CD14-positive monocyte (primary cell): ENCODE results near the gene IMMP1L. TPM values are rescaled to one million over a fixed set of nuclear protein-coding genes. Genes with fewer than 3 reads are reported as not detected.

Source experiments
- DNase-seq, 3 donors: peaks; one replicate each; pipeline ENCODE4 v3.0.0-alpha.2; 2011 to 2022
- H2AFZ ChIP-seq: 2 replicates; pipeline ENCODE4 v1.6.0; 2012; ENCODE audit warnings: mild to moderate bottlenecking, low read depth, low read length, inconsistent platforms; ENCODE audit not compliant: insufficient read depth, poor library complexity, severe bottlenecking
- H3K27ac ChIP-seq, 2 donors: 1 replicate in 1 of 2; 2 replicates in 1 of 2; pipeline ENCODE4 v1.5.1; 2012 to 2013; ENCODE audit warnings: low read length in 2 of 2, control low read depth in 1 of 2, inconsistent platforms in 1 of 2, low read depth in 1 of 2, mild to moderate bottlenecking in 1 of 2
- H3K27me3 ChIP-seq, 2 donors: one replicate each; pipeline versions ENCODE4 v1.6.0 to v1.6.1; 2011 to 2013; ENCODE audit warnings: low read length in 2 of 2; ENCODE audit not compliant: control insufficient read depth in 2 of 2, insufficient read depth in 2 of 2
- H3K36me3 ChIP-seq, 2 donors: replicated peaks in 1 of 2; 1 replicate in 1 of 2; 2 replicates in 1 of 2; pipeline versions ENCODE4 v1.5.1 to v1.6.1; 2012 to 2013; ENCODE audit warnings: low read length in 2 of 2, control low read depth in 1 of 2, inconsistent platforms in 1 of 2, mild to moderate bottlenecking in 1 of 2; ENCODE audit not compliant: insufficient read depth in 2 of 2, control insufficient read depth in 1 of 2
- H3K4me1 ChIP-seq, 2 donors: 1 replicate in 1 of 2; 2 replicates in 1 of 2; pipeline versions ENCODE4 v1.5.1 to v1.6.1; 2012 to 2013; ENCODE audit warnings: low read length in 2 of 2, control low read depth in 1 of 2, inconsistent platforms in 1 of 2, mild to moderate bottlenecking in 1 of 2, moderate library complexity in 1 of 2; ENCODE audit not compliant: insufficient read depth in 2 of 2, control insufficient read depth in 1 of 2
- H3K4me2 ChIP-seq: replicated peaks from 2 replicates; pipeline ENCODE3; 2012; ENCODE audit warnings: low read length, moderate library complexity, mild to moderate bottlenecking; ENCODE audit not compliant: poor library complexity, severe bottlenecking; ENCODE audit errors: extremely low read depth
- H3K4me3 ChIP-seq, 3 experiments: fragments of 200-600 bp in 1 of 3; sonication (generic) in 1 of 3; replicated peaks in 1 of 3; 1 replicate in 2 of 3; 2 replicates in 1 of 3; pipeline ENCODE4 v1.5.1; 2011 to 2013; ENCODE audit warnings: low read length in 3 of 3, mild to moderate bottlenecking in 3 of 3, control low read depth in 2 of 3, low read depth in 2 of 3, inconsistent platforms in 1 of 3, moderate library complexity in 1 of 3
- H3K79me2 ChIP-seq: 2 replicates; pipeline ENCODE4 v1.6.0; 2012; ENCODE audit warnings: mild to moderate bottlenecking, control low read depth, inconsistent platforms, low read length, moderate library complexity; ENCODE audit not compliant: insufficient read depth
- H3K9ac ChIP-seq: 2 replicates; pipeline ENCODE4 v1.6.0; 2017; ENCODE audit warnings: low read length, mild to moderate bottlenecking; ENCODE audit not compliant: insufficient read depth, poor library complexity, severe bottlenecking
- H3K9me3 ChIP-seq, 2 donors: replicated peaks in 1 of 2; 1 replicate in 1 of 2; 2 replicates in 1 of 2; pipeline versions ENCODE4 v1.5.1 to v1.6.1; 2012 to 2013; ENCODE audit warnings: low read length in 2 of 2, control low read depth in 1 of 2; ENCODE audit not compliant: control insufficient read depth in 1 of 2, insufficient read depth in 1 of 2
- H4K20me1 ChIP-seq: 2 replicates; pipeline ENCODE4 v1.6.0; 2012; ENCODE audit warnings: mild to moderate bottlenecking, low read length, control low read depth, moderate library complexity; ENCODE audit not compliant: insufficient read depth
- H3K27ac Mint-ChIP-seq, 7 donors: one replicate each; pipeline ENCODE4 v1.8.0; 2020; ENCODE audit warnings: mild to moderate bottlenecking in 7 of 7, mixed read lengths in 7 of 7, moderate library complexity in 6 of 7, inconsistent platforms in 2 of 7
- H3K27me3 Mint-ChIP-seq, 3 donors: one replicate each; pipeline ENCODE4 v1.8.0; 2021 to 2022; ENCODE audit warnings: low read depth in 3 of 3, mild to moderate bottlenecking in 3 of 3, mixed read lengths in 3 of 3, moderate library complexity in 3 of 3, inconsistent platforms in 1 of 3
- H3K36me3 Mint-ChIP-seq, 2 donors: one replicate each; pipeline ENCODE4 v1.8.0; 2020; ENCODE audit warnings: mixed read lengths in 2 of 2, inconsistent platforms in 1 of 2, mild to moderate bottlenecking in 1 of 2
- H3K4me1 Mint-ChIP-seq: one replicate; pipeline ENCODE4 v1.8.0; 2020; ENCODE audit warnings: mild to moderate bottlenecking, mixed read lengths
- H3K4me3 Mint-ChIP-seq, 2 donors: one replicate each; pipeline ENCODE4 v1.8.0; 2020; ENCODE audit warnings: mild to moderate bottlenecking in 2 of 2, mixed read lengths in 2 of 2, moderate library complexity in 1 of 2
- H3K9me3 Mint-ChIP-seq, 7 donors: one replicate each; pipeline ENCODE4 v1.8.0; 2020 to 2022; ENCODE audit warnings: mixed read lengths in 7 of 7, mild to moderate bottlenecking in 6 of 7, moderate library complexity in 6 of 7, inconsistent platforms in 2 of 7
- CTCF ChIP-seq: fragments of 200-600 bp; IDR thresholded peaks from one replicate; pipeline ENCODE4 v1.8.0; 2022; ENCODE audit warnings: antibody characterized with exemption, mild to moderate bottlenecking
- WGBS: methylation state at CpG from one replicate; pipeline ENCODE4 v1.1.5; 2013; ENCODE audit warnings: missing lambda C conversion rate; ENCODE audit not compliant: insufficient coverage; 5-methylcytosine and 5-hydroxymethylcytosine counted together
- intact Hi-C, 2 donors: fragments of 100-400 bp; cut with micrococcal nuclease; formaldehyde crosslinking; loops; one replicate each; pipeline versions ENCODE4 v1.15.0 to v1.15.1; 2023
- polyA plus RNA-seq, 3 donors: library from polyadenylated mRNA; depleted of rRNA in 1 of 3; unstranded in 2 of 3; stranded (reverse) in 1 of 3; fragments of 300-500 nt in 2 of 3; fragments of >200 nt in 1 of 3; fragmentation: Illumina TruSeq in 2 of 3; gene quantifications; 1 replicate in 2 of 3; 2 replicates in 1 of 3; pipeline ENCODE4 v1.2.3, GENCODE V29; 2012 to 2021

Gene IMMP1L
- polyA plus RNA-seq, 3 donors = 0.53 to 5.0 (median 4.7) TPM

GRCh38 chr11:31415435-31415834 is 94.0 kb downstream of the IMMP1L start:
- Histone ChIP-seq H3K4me3 (no peak overlapping the region), H4K20me1 (no peaks in the 10 kb centered on the region), H3K36me3 (peaks cover 0 to 3% of the 10 kb centered on the region in 2 donors), H2AFZ (no peak overlapping the region), H3K27ac (no peak overlapping the region), H3K27me3 (no peaks in the 10 kb centered on the region), H3K4me1 (no peaks in the 10 kb centered on the region), H3K9ac (no peak overlapping the region), H3K4me2 (no peak overlapping the region), H3K79me2 (no peaks in the 10 kb centered on the region), H3K9me3 (no peaks in the 10 kb centered on the region)
- DNase-seq = no peak
- WGBS = no CpG with 5 or more reads among the region's 4 CpGs
- intact Hi-C loops = no loop called here
- Mint-ChIP-seq H3K36me3 (peaks cover 8% of the 10 kb centered on the region in 2 donors), H3K4me1 (no peaks in the 10 kb centered on the region), H3K4me3 (no peak overlapping the region), H3K9me3 (no peaks in the 10 kb centered on the region), H3K27me3 (no peaks in the 10 kb centered on the region), H3K27ac (no peak overlapping the region)
- no peak for TF ChIP-seq CTCF

- H3K9me3 ChIP-seq = no peaks in the 10 kb centered on the region
- DNase-seq = no peak
- H3K27me3 Mint-ChIP-seq = no peaks in the 10 kb centered on the region
- H3K4me3 ChIP-seq = no peak overlapping the region
- H4K20me1 ChIP-seq = no peaks in the 10 kb centered on the region
- H3K79me2 ChIP-seq = no peaks in the 10 kb centered on the region
- intact Hi-C loops = no loop called here
- no peaks in the 10 kb centered on the region for H3K9me3 Mint-ChIP-seq
- no peak for TF ChIP-seq CTCF
- H3K36me3 ChIP-seq = peaks cover 0 to 3% of the 10 kb centered on the region in 2 donors
- H3K36me3 Mint-ChIP-seq = peaks cover 8% of the 10 kb centered on the region in 2 donors
- no peak overlapping the region for H3K27ac ChIP-seq
- no peak overlapping the region for H3K4me3 Mint-ChIP-seq
- no peak overlapping the region for H3K9ac ChIP-seq
- 94% methylated on average over 2 of the region's 3 CpGs for WGBS
- no peaks in the 10 kb centered on the region for H3K4me1 ChIP-seq
- no peak overlapping the region for H2AFZ ChIP-seq
- H3K27ac Mint-ChIP-seq = no peak overlapping the region
- H3K27me3 ChIP-seq = no peaks in the 10 kb centered on the region
- H3K4me1 Mint-ChIP-seq = no peaks in the 10 kb centered on the region
- no peak overlapping the region for H3K4me2 ChIP-seq
These were observed 95.1 kb downstream of the IMMP1L start for GRCh38 chr11:31414338-31414737.
